ENCODE data around the gene SPTBN1.

GRCh38 chr2:54581326-54582039 is 125.4 kb downstream of the SPTBN1 start:
- TF ChIP-seq CTCF (IDR thresholded peaks at IDR 0.05): no peak
- TF ChIP-seq POLR2A (IDR thresholded peaks at IDR 0.05): no peak
